ENCODE results near the gene ANP32D.
"Not testable (repeated sequence)": the region's sequence is repeated elsewhere in the genome, so short reads cannot be mapped to it uniquely, and the experiment has no call there.

ANP32D gene

DNA sequence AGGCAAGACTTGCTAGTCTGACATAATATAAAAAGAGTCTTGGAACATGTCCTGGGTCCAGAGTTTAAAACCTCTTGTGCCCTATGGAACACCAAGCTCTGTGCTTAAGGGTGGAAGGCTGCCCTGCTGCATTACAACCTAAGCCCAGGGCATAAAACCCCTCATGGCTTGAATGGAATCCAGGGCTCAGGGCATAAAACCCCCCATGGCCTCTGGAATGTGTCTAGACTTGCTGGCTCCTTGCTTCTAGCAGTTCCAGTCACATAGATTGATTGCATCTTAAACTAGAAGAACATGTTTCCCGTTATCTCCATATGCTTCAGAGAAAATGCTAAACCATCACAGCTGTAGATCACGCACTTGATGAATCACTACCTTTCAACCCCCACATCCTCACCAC is 34.5 kb downstream of the ANP32D start:
- DNase-seq (ENCODE audit: low read depth): not testable (repeated sequence)

DNA sequence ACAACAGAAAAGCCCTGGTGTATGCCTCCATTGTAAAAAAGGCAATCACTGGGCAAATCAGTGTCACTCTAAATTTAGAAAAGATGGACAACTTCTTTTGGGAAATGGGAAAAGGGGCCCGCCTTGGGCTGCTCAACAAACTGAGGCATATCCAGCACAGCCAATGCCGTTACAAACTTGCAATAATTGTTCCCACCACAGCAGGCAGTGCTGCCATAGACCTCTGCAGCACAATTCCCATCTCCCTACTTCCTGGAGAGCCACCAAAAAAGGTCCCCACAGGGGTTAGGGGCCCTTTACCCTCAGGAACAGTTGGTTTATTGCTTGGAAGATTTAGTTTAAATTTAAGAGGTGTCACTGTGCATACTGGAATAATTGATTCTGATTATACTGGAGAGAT is 36.6 kb downstream of the ANP32D start:
- no peak for DNase-seq (ENCODE audit: low read depth)

DNA sequence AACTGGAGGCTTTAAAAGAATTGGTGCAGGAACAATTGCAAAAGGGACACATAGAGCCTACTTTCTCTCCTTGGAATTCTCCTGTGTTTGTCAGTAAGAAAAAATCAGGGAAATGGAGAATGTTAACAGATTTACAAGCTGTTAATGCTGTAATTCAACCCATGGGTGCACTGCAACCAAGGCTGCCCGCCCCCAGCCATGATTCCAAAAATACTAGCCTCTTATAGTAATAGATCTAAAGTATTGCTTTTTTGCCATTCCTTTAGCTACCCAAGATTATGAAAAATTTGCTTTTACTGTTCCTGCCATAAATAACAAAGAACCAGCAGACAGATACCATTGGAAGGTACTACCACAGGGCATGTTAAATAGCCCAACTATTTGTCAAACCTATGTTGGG is 37.8 kb downstream of the ANP32D start:
- no peak for DNase-seq (ENCODE audit: low read depth)

DNA sequence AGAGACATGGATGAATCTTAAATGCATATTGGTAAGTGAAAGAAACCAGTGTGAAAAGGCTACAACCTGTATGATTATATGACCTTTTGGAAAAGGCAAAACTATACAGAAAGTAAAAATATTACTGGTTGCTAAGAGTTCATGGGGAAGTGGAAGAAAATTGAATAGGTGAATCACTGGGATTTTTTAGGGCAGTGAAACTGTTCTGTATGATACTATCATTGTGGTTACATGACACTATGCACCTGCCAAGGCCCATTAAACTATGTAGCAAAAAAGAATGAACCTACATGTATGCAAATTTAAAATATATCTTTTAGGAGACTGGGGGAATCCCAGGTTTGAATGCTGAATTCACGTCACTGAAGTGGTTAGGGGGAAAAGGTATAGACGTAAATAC is 40.5 kb downstream of the ANP32D start:
- DNase-seq (ENCODE audit: low read depth): no peak

DNA sequence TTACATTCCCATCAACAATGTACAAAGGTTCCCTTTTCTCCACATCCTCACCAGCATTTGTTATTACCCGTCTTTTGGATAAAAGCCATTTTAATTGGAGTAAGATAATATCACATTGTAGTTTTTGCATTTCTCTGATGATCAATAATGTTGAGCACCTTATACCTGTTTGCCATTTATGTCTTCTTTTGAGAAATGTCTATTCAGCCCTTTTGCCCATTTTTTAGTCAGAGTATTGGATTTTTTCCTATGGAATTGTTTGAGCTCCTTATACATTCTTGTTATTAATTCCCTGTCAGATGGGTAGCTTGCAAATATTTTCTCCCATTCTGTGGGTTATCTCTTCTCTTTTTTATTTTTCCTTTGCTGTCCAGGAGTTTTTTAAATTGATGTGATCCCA is 42.4 kb downstream of the ANP32D start:
- DNase-seq (ENCODE audit: low read depth): no peak

DNA sequence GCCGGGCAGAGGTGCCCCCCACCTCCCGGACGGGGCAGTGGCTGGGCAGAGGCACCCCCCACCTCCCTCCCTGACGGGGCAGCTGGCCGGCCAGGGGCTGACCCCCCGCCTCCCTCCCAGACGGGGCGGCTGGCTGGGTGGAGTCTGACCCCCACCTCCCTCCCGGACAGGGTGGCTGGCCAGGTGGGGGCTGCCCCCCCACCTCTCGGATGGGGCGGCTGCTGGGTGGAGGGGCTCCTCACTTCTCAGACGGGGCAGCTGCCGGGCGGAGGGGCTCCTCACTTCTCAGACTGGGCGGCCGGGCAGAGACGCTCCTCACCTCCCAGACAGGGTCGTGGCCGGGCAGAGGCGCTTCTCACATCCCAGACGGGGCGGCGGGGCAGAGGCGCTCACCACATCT is 48.0 kb downstream of the ANP32D start:
- DNase-seq (ENCODE audit: low read depth): not testable (repeated sequence)

Data from stimulated activated CD8-positive, alpha-beta memory T cell treated with anti-CD3 and anti-CD28 coated beads, Interleukin-12 subunit alpha, Interleukin-12 subunit beta, amount 100 ng/mL, for 4 hours (primary cell).